CD4-positive, alpha-beta T cell (primary cell): ENCODE measurements around the gene CALR. TPM values are rescaled to one million over a fixed set of nuclear protein-coding genes. Genes with fewer than 3 reads are reported as not detected.

Experiments used
- ATAC-seq: fragments of 200-7000 bp; cut with Tn5 transposase; one replicate; pipeline ENCODE4 v1.10.0; 2022; ENCODE audit warnings: mild to moderate bottlenecking; ENCODE audit not compliant: poor library complexity
- CTCF ChIA-PET: fragments of 350-600 bp; sonication (Branson Sonifier 250); formaldehyde crosslinking; loops from one replicate; lab custom pipeline; 2021; ENCODE audit warnings: antibody characterized with exemption, inconsistent platforms; lab: Charles Lee
- POLR2A ChIA-PET: fragments of 350-600 bp; sonication (Branson Sonifier 250); formaldehyde crosslinking; loops from one replicate; lab custom pipeline; 2021; ENCODE audit warnings: antibody characterized with exemption, inconsistent platforms; lab: Charles Lee
- DNase-seq, 14 experiments: peaks; one replicate each; pipeline ENCODE4 v3.0.0-alpha.2; 2013 to 2020; ENCODE audit warnings: mixed read lengths in 2 of 14
- H3K27ac ChIP-seq, 2 donors: one replicate each; pipeline versions ENCODE4 v1.5.1 to v1.7.0; 2013; ENCODE audit warnings: low read length in 2 of 2, low read depth in 1 of 2, mild to moderate bottlenecking in 1 of 2
- H3K27me3 ChIP-seq, 2 experiments: 1 replicate in 1 of 2; 2 replicates in 1 of 2; pipeline versions ENCODE4 v1.6.1 to v1.7.0; 2013; ENCODE audit warnings: low read length in 2 of 2, control low read depth in 1 of 2, mild to moderate bottlenecking in 1 of 2, moderate library complexity in 1 of 2; ENCODE audit not compliant: insufficient read depth in 2 of 2, control insufficient read depth in 1 of 2
- H3K36me3 ChIP-seq: one replicate; pipeline ENCODE4 v1.6.1; 2013; ENCODE audit warnings: low read length, control low read depth; ENCODE audit not compliant: insufficient read depth
- H3K4me1 ChIP-seq: one replicate; pipeline ENCODE4 v1.6.1; 2013; ENCODE audit warnings: low read length, control low read depth; ENCODE audit not compliant: insufficient read depth
- H3K4me3 ChIP-seq: one replicate; pipeline ENCODE4 v1.5.1; 2013; ENCODE audit warnings: mild to moderate bottlenecking, low read length, moderate library complexity
- H3K9me3 ChIP-seq, 2 experiments: 1 replicate in 1 of 2; 2 replicates in 1 of 2; pipeline versions ENCODE4 v1.6.1 to v1.7.0; 2013; ENCODE audit warnings: low read length in 2 of 2, mild to moderate bottlenecking in 2 of 2, control low read depth in 1 of 2, moderate library complexity in 1 of 2; ENCODE audit not compliant: control insufficient read depth in 1 of 2, insufficient read depth in 1 of 2
- H3K27ac Mint-ChIP-seq: one replicate; pipeline ENCODE4 v1.8.0; 2020; ENCODE audit warnings: mixed read lengths
- H3K27me3 Mint-ChIP-seq: one replicate; pipeline ENCODE4 v1.8.0; 2021; ENCODE audit warnings: mixed read lengths
- H3K36me3 Mint-ChIP-seq: one replicate; pipeline ENCODE4 v1.8.0; 2021; ENCODE audit warnings: low read depth, mixed read lengths
- H3K4me1 Mint-ChIP-seq: one replicate; pipeline ENCODE4 v1.8.0; 2021; ENCODE audit warnings: low read depth, mixed read lengths
- H3K4me3 Mint-ChIP-seq: one replicate; pipeline ENCODE4 v1.8.0; 2020; ENCODE audit warnings: mild to moderate bottlenecking, mixed read lengths
- H3K9me3 Mint-ChIP-seq: one replicate; pipeline ENCODE4 v1.8.0; 2020; ENCODE audit warnings: mixed read lengths
- CTCF ChIP-seq: fragments of 200-600 bp; IDR thresholded peaks from one replicate; pipeline ENCODE4 v1.8.0; 2022; ENCODE audit warnings: antibody characterized with exemption, mild to moderate bottlenecking
- intact Hi-C, 2 experiments: fragments of 100-400 bp; cut with DNase I in 1 of 2; cut with micrococcal nuclease in 1 of 2; formaldehyde crosslinking; loops; one replicate each; pipeline versions ENCODE4 v1.15.1 to v1.9.0; 2023 to 2025; cut with DNase I, micrococcal nuclease
- total RNA-seq, 174 experiments: library from RNA in 2 of 174; stranded (reverse) in 2 of 174; gene quantifications; one replicate each; pipeline ENCODE4 v1.2.3 and lab custom pipeline; 2021 to 2026

CALR gene
- total RNA-seq, 2 experiments from 2014 or later = 558 to 559 TPM

- CTCF ChIA-PET = interaction anchor here (0.7 kb wide), 1 partner anchor 40 kb away, joined by 4 read pairs; no protein-coding TSS in a partner anchor
- Histone ChIP-seq H3K36me3 (peaks cover 70% of the 10 kb centered on the region), H3K4me1 (peaks cover 76% of the 10 kb centered on the region), H3K4me3 (no peak overlapping the region), H3K27ac (peak overlapping the region in 1 of 2 donors; percentile 71), H3K27me3 (peaks cover 0 to 3% of the 10 kb centered on the region in 2 experiments), H3K9me3 (peaks cover 0 to 12% of the 10 kb centered on the region in 2 experiments)
- H3K27ac Mint-ChIP-seq = peak overlapping the region; percentile 97
- peaks cover 54% of the 10 kb centered on the region for H3K4me1 Mint-ChIP-seq
- ATAC-seq (no peak), DNase-seq (peak in 1 of 14 experiments; percentile 36)
- H3K36me3 Mint-ChIP-seq = peaks cover 93% of the 10 kb centered on the region
- POLR2A ChIA-PET = interaction anchor here (0.6 to 1.4 kb wide), 3 partner anchors 21 to 59 kb away, joined by 3 to 4 read pairs (median 4); partner anchors contain the start of gene GCDH
- peaks cover 4% of the 10 kb centered on the region for H3K27me3 Mint-ChIP-seq
- H3K9me3 Mint-ChIP-seq = no peaks in the 10 kb centered on the region
- intact Hi-C loops = no loop called here
- TF ChIP-seq CTCF = no peak
- H3K4me3 Mint-ChIP-seq = peak overlapping the region; percentile 63
Measured at GRCh38 chr19:12943437-12944044, 5.1 kb downstream of the CALR start.

GRCh38 chr19:12944104-12944674 is 5.8 kb downstream of the CALR start:
- Histone ChIP-seq H3K36me3 (peaks cover 76% of the 10 kb centered on the region), H3K4me1 (peaks cover 71% of the 10 kb centered on the region), H3K27ac (peak overlapping the region; percentile 51 to 73), H3K27me3 (peaks cover 0 to 3% of the 10 kb centered on the region in 2 experiments), H3K9me3 (peaks cover 0 to 12% of the 10 kb centered on the region in 2 experiments), H3K4me3 (no peak overlapping the region)
- intact Hi-C loops = no loop called here
- no peak for TF ChIP-seq CTCF
- Mint-ChIP-seq H3K9me3 (no peaks in the 10 kb centered on the region), H3K36me3 (peaks cover 93% of the 10 kb centered on the region), H3K4me1 (peaks cover 48% of the 10 kb centered on the region), H3K27ac (peak overlapping the region; percentile 97), H3K27me3 (peaks cover 4% of the 10 kb centered on the region), H3K4me3 (peak overlapping the region; percentile 98)
- CTCF ChIA-PET = no interaction called here
- POLR2A ChIA-PET = interaction anchor here (0.6 to 1.4 kb wide), 4 partner anchors 20 to 261 kb away, joined by 3 to 4 read pairs (median 4); partner anchors contain the start of gene GCDH
- no peak for DNase-seq
- no peak for ATAC-seq

GRCh38 chr19:12945479-12946091 is 7.2 kb downstream of the CALR start, which contains the start of gene RAD23A:
TSS of gene RAD23A (plus strand) at chr19:12945862. CDS start at chr19:12945949, 87 bp downstream.
- H3K4me3 Mint-ChIP-seq = peak within 1 kb of the TSS; percentile 98
- TF ChIP-seq CTCF = no peak
- Histone ChIP-seq H3K4me3 (peak within 1 kb of the TSS; percentile 62), H3K4me1 (peaks cover 57% of the 10 kb centered on the region), H3K27me3 (peaks cover 0 to 3% of the 10 kb centered on the region in 2 experiments), H3K9me3 (peaks cover 0 to 6% of the 10 kb centered on the region in 2 experiments), H3K36me3 (peaks cover 73% of the 10 kb centered on the region), H3K27ac (peak within 1 kb of the TSS; percentile 73)
- peaks cover 93% of the 10 kb centered on the region for H3K36me3 Mint-ChIP-seq
- CTCF ChIA-PET = interaction anchor here (1.7 kb wide), 1 partner anchor 20 kb away, joined by 4 read pairs; no protein-coding TSS in a partner anchor
- H3K27ac Mint-ChIP-seq = peak within 1 kb of the TSS; percentile 97
- peaks cover 40% of the 10 kb centered on the region for H3K4me1 Mint-ChIP-seq
- POLR2A ChIA-PET = interaction anchor here (1.8 kb wide), 1 partner anchor 11 kb away, joined by 6 read pairs; the partner anchor contains the start of gene GADD45GIP1
- intact Hi-C loops = no loop called here
- no peaks in the 10 kb centered on the region for H3K9me3 Mint-ChIP-seq
- H3K27me3 Mint-ChIP-seq = peaks cover 4% of the 10 kb centered on the region
- DNase-seq (peak; percentile 96 to 100 (median 98)), ATAC-seq (peak; percentile 81)
